Liver (tissue), 9 donors: Measurements from ENCODE around the gene TRMT11. TPM values are rescaled to one million over a fixed set of nuclear protein-coding genes. Genes with fewer than 3 reads are reported as not detected.
A peak's percentile ranks its signal among the peaks of the same experiment; 100 is the strongest.

Experiments
- DNase-seq: peaks from one replicate; pipeline ENCODE4 v3.0.0-alpha.2; 2017; ENCODE audit warnings: low spot score
- H3K27ac ChIP-seq, 2 donors: one replicate each; pipeline ENCODE4 v1.7.0; 2013; ENCODE audit warnings: inconsistent platforms in 2 of 2, low read length in 2 of 2, control low read depth in 1 of 2, low read depth in 1 of 2, mild to moderate bottlenecking in 1 of 2
- H3K27me3 ChIP-seq, 4 donors: one replicate each; pipeline versions ENCODE4 v1.6.1 to v1.7.0; 2013; ENCODE audit warnings: low read length in 3 of 4, inconsistent platforms in 1 of 4, mild to moderate bottlenecking in 1 of 4, moderate library complexity in 1 of 4; ENCODE audit not compliant: control insufficient read depth in 4 of 4, insufficient read depth in 4 of 4
- H3K36me3 ChIP-seq, 4 donors: one replicate each; pipeline versions ENCODE4 v1.6.1 to v1.7.0; 2013; ENCODE audit warnings: low read length in 3 of 4, mild to moderate bottlenecking in 3 of 4, low read depth in 1 of 4, moderate library complexity in 1 of 4; ENCODE audit not compliant: control insufficient read depth in 4 of 4, insufficient read depth in 3 of 4
- H3K4me1 ChIP-seq, 4 donors: one replicate each; pipeline versions ENCODE4 v1.6.1 to v1.7.0; 2013; ENCODE audit warnings: low read length in 3 of 4, mild to moderate bottlenecking in 3 of 4, moderate library complexity in 1 of 4; ENCODE audit not compliant: control insufficient read depth in 4 of 4, insufficient read depth in 4 of 4
- H3K4me3 ChIP-seq, 3 donors: one replicate each; pipeline versions ENCODE4 v1.6.1 to v1.7.0; 2013; ENCODE audit warnings: low read length in 3 of 3, control low read depth in 1 of 3, low read depth in 1 of 3, mild to moderate bottlenecking in 1 of 3
- H3K9ac ChIP-seq, 2 donors: one replicate each; pipeline ENCODE4 v1.7.0; 2013; ENCODE audit warnings: low read length in 2 of 2, mild to moderate bottlenecking in 2 of 2, moderate library complexity in 2 of 2, control low read depth in 1 of 2, low read depth in 1 of 2
- H3K9me3 ChIP-seq, 4 donors: one replicate each; pipeline versions ENCODE4 v1.6.1 to v1.7.0; 2013; ENCODE audit warnings: low read length in 3 of 4; ENCODE audit not compliant: control insufficient read depth in 4 of 4
- CTCF ChIP-seq: fragments of 150-350 bp; IDR thresholded peaks from 2 replicates; pipeline ENCODE4 v1.5.1; 2017; ENCODE audit warnings: improper control_type of control experiment, low read depth, low read length; ENCODE audit not compliant: missing input control
- FOXA1 ChIP-seq: IDR thresholded peaks from 2 replicates; pipeline ENCODE4 v1.6.1; 2016; ENCODE audit warnings: antibody characterized with exemption
- GABPA ChIP-seq, 2 donors: IDR thresholded peaks in 1 of 2; conservative IDR thresholded peaks in 1 of 2; 2 replicates each; pipeline ENCODE4 v1.6.1; 2016; ENCODE audit warnings: antibody characterized with exemption in 2 of 2, mild to moderate bottlenecking in 1 of 2, moderate library complexity in 1 of 2
- HNF4G ChIP-seq: IDR thresholded peaks from 2 replicates; pipeline ENCODE4 v1.6.1; 2016; ENCODE audit warnings: antibody characterized with exemption
- JUND ChIP-seq, 2 donors: IDR thresholded peaks; 2 replicates each; pipeline ENCODE4 v1.6.1; 2016; ENCODE audit warnings: antibody characterized with exemption in 2 of 2
- MAX ChIP-seq: IDR thresholded peaks from 2 replicates; pipeline ENCODE4 v1.6.1; 2016; ENCODE audit warnings: antibody characterized with exemption
- REST ChIP-seq: IDR thresholded peaks from 2 replicates; pipeline ENCODE4 v1.6.1; 2016; ENCODE audit warnings: antibody characterized with exemption, mild to moderate bottlenecking
- YY1 ChIP-seq: IDR thresholded peaks from 2 replicates; pipeline ENCODE4 v1.6.1; 2016; ENCODE audit warnings: antibody characterized with exemption, mild to moderate bottlenecking
- WGBS: extraction: QIAGEN DNeasy Blood & Tissue Kit; methylation state at CpG from one replicate; pipeline ENCODE4 v1.1.7; 2013; 5-methylcytosine and 5-hydroxymethylcytosine counted together
- polyA plus RNA-seq, 2 donors: library from polyadenylated mRNA; stranded (reverse) in 1 of 2; unstranded in 1 of 2; fragments of 200-250 nt in 1 of 2; fragments of >200 nt in 1 of 2; fragmentation: Nextera tagmentation in 1 of 2; extraction: Ambion mirVana in 1 of 2; gene quantifications; one replicate each; pipeline versions ENCODE4 v1.2.1 to v1.2.3, GENCODE V29; 2013 to 2015
- total RNA-seq, 2 donors: library from RNA; depleted of rRNA; stranded (reverse); fragments of >200 nt; gene quantifications; one replicate each; pipeline ENCODE4 v1.2.3, GENCODE V29; 2014
- donor health status: healthy.
- donor health status: healthy.
- donor health status: healthy.
- donor health status: healthy.
- donor health status: healthy.

TRMT11 gene
- total and polyA plus RNA-seq, 4 donors, result 9.9 to 82.3 (median 17.2) TPM

DNA sequence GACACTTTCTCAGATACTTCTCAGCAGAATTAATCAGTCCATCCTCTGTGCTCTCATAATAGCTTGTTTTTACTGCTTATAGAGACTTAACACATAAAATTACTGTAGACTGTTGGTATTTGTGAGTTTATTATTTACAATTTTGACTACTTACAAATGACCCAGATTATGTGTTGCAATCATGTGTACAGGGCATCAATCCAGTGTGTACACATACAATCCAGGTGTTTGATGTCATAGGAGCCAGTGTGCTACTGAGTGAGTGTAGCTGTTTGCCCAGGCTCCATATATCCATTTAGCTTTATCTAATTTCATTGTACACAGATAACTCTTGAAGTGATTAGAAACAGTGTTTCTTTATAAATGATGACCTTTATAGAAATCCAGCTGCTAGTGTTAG lies 31.3 kb downstream of the TRMT11 start (continued):
- TF ChIP-seq REST (peak; percentile 17), MAX (no peak)

- Histone ChIP-seq H3K27me3 (no peaks in the 10 kb centered on the region), H3K27ac (no peak overlapping the region), H3K4me1 (peaks cover 0 to 9% (median 4%) of the 10 kb centered on the region in 4 donors), H3K9me3 (no peaks in the 10 kb centered on the region), H3K4me3 (no peak overlapping the region), H3K9ac (no peak overlapping the region), H3K36me3 (peaks cover 3 to 45% (median 36%) of the 10 kb centered on the region in 4 donors)
- no peak for DNase-seq
- TF ChIP-seq JUND (IDR thresholded peaks at IDR 0.05) (no peak), REST (no peak), GABPA (IDR thresholded peaks at IDR 0.05 in 1 of 2, conservative IDR thresholded peaks at IDR 0.05 in 1 of 2) (no peak), HNF4G (no peak), CTCF (no peak), FOXA1 (no peak), MAX (no peak), YY1 (no peak)
- WGBS, result 97% methylated on average over 5 of the region's 5 CpGs
Measured at GRCh38 chr6:126020305-126021050, 34.1 kb downstream of the TRMT11 start.
